Hematopoietic multipotent progenitor cell treated with erythropoietin and hydrocortisone succinate and interleukin-3 and kit ligand, for 15 days (in vitro differentiated cells): ENCODE results near the gene EFCAB14.
"Not testable (repeated sequence)": the region's sequence is repeated elsewhere in the genome, so short reads cannot be mapped to it uniquely, and the experiment has no call there.

ENCODE experiments used
- DNase-seq: peaks from one replicate; pipeline ENCODE4 v3.0.0-alpha.2; 2015; ENCODE audit warnings: low spot score

The EFCAB14 gene

DNA sequence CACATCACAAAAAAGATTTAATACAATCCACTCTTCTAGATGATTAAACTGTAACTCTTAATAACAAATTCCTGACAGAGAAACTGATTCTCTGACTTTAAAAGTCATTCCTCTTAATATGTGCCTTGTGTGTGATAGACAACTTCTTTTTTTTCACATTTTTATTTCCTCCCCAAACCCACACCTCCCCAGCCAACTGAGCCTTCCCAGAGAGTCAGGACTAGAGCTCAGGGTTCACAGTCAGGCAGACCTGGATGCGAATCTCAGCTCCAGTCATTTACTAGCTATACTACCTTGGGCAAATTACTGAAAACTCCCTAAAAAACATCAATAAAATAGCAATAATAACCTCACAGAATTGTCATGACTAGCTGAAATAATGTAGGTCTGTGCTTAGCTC lies 64.9 kb downstream of the EFCAB14 start:
- DNase-seq, result no peak

- DNase-seq, result no peak
Observed at GRCh38 chr1:46653405-46653958, 65.4 kb downstream of the EFCAB14 start.

GRCh38 chr1:46652321-46653100 lies 66.4 kb downstream of the EFCAB14 start:
- no peak for DNase-seq

DNA sequence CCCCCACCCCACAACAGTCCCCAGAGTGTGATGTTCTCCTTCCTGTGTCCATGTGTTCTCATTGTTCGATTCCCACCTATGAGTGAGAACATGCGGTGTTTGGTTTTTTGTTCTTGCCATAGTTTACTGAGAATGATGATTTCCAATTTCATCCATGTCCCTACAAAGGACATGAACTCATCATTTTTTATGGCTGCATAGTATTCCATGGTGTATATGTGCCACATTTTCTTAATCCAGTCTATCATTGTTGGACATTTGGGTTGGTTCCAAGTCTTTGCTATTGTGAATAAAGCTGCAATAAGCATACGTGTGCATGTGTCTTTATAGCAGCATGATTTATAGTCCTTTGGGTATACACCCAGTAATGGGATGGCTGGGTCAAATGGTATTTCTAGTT lies 67.8 kb downstream of the EFCAB14 start:
- not testable (repeated sequence) for DNase-seq

DNA sequence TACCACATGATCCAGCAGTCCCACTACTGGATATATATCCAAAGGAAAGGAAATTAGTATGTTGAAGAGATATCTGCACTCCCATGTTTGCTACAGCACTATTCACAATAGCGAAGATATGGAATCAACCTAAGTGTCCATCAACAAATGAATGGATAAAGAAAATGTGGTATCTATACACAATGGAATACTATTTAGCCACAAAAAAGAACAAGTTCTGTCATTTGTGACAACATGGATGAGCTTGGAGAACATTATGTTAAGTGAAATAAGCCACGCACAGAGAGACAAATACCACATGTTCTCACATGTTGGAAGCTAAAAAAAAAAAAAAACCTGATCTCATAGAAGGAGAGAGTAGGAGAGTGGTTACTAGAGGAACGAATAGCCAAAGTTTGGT lies 68.4 kb downstream of the EFCAB14 start:
- no peak for DNase-seq

GRCh38 chr1:46649764-46650163 lies 69.2 kb downstream of the EFCAB14 start:
- DNase-seq, result no peak

- DNase-seq, result no peak
Observed at GRCh38 chr1:46647611-46648010, 71.3 kb downstream of the EFCAB14 start.

DNA sequence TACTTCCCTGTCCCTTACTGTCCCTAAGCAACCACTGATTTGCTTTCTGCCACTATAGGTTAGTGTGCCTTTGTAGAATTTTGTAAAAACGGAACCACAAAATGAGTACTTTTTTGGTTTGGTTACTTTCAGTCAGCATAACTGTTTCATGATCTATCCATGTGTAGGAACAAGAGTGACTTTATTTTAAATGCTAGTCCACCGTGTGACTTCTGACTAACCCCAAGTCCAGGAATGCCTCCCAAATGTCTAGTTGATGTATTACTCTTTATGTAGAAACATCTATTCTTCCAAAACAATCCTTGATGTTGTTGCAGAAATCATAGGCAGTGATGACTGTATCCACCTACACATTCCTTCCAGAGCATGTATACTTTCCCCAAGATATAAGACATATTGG lies 72.1 kb downstream of the EFCAB14 start:
- no peak for DNase-seq

DNA sequence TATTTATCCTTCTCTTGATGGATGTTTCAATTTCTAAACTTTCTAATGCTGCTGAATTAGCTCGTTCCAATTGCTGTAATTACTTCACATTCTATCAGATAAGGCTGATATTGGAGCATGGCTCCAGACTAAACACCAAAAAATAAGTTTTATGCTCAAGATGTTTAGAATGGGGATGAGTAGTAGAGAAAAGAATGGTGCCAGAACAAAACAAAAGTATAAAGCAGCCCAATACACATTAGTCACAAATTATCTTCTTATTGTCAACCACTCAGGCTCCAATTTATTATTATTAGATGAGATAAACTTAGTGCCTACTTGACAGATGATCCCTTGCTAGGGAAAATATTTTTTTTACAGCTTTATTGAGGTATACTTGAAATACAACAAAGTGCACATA lies 72.6 kb downstream of the EFCAB14 start:
- no peak for DNase-seq

GRCh38 chr1:46645815-46646214 lies 73.1 kb downstream of the EFCAB14 start:
- no peak for DNase-seq

DNA sequence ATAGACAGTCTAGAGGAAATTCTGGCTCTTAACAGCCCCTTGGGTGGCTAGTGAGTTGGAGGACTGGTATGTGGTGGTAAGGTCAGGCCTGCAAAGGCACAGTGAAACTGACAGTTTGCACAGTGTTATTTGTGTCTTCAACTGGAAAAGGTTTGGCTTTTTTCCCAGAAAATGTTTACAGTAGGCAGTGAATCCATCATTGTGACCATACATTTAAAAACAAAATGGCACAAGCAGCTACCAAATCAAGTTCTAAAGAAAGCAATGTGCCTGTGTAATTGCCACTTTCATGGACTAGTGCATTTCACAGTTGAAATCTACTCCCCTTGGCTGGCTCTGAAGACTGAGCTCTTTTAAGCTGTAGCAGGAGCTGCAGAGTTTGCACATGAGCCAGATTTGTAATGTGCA lies 75.5 kb downstream of the EFCAB14 start:
- no peak for DNase-seq

DNA sequence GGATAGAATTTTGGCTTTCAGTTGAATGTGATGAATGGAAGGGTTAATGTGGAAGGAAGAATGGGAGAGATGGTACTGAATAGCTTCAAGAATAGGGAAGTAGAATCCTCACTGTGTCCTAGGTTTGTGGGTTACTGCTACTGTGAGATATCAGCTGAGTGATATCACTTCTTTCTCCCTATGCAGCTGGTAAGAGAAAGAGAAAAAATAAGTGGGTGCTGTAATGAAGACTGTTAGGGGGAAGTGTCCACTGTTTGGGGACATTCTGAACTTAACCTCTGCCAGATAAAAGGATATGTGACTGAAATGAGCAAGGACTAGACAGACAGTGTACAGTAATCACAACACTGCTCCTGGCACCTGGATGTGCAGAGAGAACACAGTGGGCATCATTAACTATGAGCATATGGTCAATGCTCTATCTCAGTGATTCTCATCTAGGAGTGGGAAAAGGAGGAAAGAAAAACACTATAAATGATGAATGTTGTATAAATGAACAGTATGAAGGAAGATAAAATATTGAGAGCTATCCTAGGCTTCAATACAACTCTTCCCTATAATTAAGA lies 76.7 kb downstream of the EFCAB14 start:
- DNase-seq, result no peak

- no peak for DNase-seq
Observed at GRCh38 chr1:46639547-46639946, 79.4 kb downstream of the EFCAB14 start.

DNA sequence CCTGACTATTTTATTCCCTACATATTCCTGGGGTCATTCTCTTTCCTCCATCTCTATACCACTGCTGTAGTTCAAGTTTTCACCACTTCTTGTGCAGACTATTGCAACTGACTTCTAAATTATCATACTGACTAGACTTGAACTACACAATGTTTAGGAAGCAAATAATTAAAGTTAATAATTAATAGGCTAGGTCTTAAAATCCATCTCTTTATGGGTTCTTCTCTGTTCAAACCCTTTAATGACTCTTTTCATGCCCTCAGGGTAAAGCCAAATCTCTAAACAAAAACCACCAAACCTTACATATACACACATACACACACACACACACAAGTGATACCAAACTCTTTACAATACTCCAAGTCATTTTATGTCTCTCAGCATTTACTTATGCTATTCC lies 80.0 kb downstream of the EFCAB14 start:
- DNase-seq, result no peak

- no peak for DNase-seq
Observed at GRCh38 chr1:46637444-46638083, 81.3 kb downstream of the EFCAB14 start.

DNA sequence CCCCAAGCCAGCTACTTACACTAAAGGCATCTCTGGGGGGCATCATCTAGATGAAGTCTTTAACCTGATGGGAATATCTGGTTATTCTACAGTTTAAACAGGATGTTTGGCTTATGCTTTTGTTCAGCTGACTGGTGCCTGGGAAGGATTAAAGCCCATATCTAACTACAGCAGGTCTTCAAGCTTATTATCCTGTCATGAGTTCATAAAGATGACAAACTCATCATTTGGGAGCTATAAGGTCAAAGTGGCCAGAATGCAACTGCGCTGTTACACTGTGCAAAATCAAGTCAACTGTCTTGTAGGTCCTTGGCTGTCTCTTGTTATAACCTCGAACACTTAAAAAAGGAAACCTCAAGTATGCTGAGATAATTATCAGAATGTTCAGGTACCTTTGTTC lies 83.7 kb downstream of the EFCAB14 start:
- no peak for DNase-seq

DNA sequence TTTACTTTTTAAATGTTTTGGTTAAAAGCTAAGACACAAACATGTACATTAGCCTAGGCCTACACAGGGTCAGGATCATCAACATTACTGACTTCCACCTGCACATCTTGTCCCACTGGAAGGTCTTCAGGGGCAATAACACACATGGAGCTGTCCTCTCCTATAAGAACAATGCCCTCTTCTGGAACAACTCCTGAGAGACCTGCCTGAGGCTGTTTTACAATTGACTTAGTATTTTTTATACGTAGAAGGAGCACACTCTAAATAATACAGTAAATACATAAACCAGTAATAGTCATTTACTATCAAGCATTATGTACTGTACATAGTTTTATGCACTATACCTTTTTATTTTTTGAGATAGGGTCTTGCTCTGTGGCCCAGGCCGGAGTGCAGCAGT lies 88.2 kb downstream of the EFCAB14 start:
- DNase-seq, result no peak
